Non-pigmented ciliary epithelial cell (primary cell): ENCODE results near the gene NUDT8.

Experiments used
- DNase-seq: peaks from one replicate; pipeline ENCODE4 v3.0.0-alpha.2; 2010; ENCODE audit warnings: low read depth

NUDT8 gene, protein sequence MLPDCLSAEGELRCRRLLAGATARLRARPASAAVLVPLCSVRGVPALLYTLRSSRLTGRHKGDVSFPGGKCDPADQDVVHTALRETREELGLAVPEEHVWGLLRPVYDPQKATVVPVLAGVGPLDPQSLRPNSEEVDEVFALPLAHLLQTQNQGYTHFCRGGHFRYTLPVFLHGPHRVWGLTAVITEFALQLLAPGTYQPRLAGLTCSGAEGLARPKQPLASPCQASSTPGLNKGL

GRCh38 chr11:67629386-67630227 lies at the start of gene NUDT8:
Gene NUDT8 (minus strand): TSS chr11:67629937. CDS start chr11:67629911, 26 bp downstream.
- peak; percentile 37 for DNase-seq

GRCh38 chr11:67675058-67675747 lies 45.5 kb upstream of the NUDT8 start:
- DNase-seq, result no peak

GRCh38 chr11:67674442-67674871 lies 44.7 kb upstream of the NUDT8 start, which contains the start of gene ALDH3B2:
Gene ALDH3B2 (minus strand): TSS chr11:67674623. CDS start chr11:67666935, 7,688 bp downstream.
- DNase-seq, result no peak

GRCh38 chr11:67673902-67674301 lies 44.2 kb upstream of the NUDT8 start:
- no peak for DNase-seq

GRCh38 chr11:67673358-67673757 lies 43.6 kb upstream of the NUDT8 start:
- DNase-seq, result no peak

DNA sequence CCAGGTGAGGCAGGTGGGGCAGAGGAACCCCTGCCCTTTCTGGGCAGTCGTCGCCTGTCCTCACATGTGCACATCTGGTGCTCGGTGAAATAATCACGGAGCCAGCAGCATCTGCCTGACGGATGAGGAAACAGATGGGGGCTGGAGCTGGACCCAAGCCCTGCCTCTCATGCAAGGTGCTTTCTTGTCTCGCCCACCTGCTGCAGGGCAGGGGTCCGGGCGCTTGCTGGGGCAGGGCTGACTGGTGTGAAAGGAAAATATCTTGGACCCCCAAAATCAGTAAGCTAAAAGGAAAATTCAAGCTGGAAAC lies 41.4 kb upstream of the NUDT8 start:
- DNase-seq, result no peak

DNA sequence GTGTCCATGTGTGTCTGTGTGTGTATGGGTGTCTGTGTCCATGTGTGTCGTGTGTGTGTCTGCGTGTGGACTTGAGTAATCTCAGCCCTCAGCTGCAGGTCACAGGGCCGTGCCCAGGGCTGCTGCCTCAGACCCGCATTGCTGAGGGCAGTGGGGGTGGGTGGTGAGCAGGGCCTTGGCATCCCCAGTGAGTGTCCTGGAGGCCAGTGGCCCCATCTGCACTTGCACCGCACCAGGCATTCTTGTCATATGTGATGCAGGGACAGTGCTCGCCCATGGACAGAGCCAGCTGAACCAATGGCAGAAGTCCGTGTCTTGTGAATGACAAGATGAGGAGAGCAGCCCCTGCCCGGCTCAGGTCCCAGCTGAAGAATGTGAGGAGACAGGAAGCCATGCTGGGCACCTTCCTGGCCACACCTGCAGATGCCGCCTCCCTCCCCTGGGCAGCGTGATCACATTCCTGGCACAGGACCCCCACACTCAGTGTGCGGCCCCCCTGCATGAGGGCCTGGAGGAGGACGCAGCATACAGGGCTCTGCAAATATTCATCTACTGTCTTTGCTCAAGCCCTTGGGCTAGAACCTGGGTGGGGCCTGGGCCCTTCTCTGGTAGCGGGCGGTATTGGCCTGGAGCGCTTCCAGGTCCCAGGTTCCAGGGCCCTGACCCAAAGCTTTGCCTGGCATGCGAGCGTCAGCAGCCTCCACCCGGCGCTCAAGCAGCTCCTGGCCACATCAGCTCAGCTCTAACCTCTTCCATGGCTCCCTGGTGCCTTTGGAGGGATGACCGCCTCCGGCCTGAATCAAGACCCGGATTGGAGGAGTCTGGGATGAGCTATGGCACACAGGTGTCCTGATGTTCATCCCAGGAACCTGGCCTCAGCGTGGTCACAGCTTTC lies 40.8 kb upstream of the NUDT8 start:
- DNase-seq, result no peak

GRCh38 chr11:67668192-67668551 lies 38.4 kb upstream of the NUDT8 start:
- DNase-seq, result no peak

DNA sequence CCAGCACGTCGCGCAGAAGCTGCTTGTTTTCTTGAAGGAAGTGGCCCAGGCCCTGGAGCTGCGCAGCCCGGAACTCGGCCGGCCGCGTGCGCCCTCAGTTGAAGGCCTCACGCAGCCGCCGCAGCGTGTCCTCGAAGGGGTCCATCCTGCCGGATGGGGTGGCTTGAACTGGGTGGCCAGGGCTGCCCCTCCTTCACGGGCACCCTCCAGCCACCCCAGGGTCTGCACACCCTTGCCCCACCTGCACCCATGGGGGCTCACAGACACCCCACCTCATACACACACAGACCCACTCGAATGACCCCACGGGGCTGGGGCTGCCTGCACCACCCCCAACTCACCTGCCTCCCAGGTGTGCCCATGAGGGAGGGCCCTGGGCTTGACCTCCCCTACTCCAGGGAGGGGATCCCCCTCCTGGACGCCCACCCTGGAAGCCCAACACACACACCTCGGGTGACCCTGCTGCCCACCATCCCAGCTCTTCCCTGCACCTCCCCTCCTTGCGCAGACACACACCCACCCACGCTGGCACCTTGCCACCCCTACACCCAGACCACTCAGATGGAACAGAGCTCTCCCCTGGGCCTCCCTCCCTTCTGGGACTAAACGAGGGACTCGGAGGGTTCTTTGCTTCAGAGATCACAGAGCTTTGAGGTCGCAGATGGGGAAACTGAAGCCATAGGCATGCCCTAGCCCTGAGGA lies 37.9 kb upstream of the NUDT8 start:
- DNase-seq, result no peak

- no peak for DNase-seq
Measured at GRCh38 chr11:67666676-67667489, 37.1 kb upstream of the NUDT8 start.

- no peak for DNase-seq
Measured at GRCh38 chr11:67666303-67666645, 36.5 kb upstream of the NUDT8 start.

- no peak for DNase-seq
Measured at GRCh38 chr11:67665541-67666302, 36.0 kb upstream of the NUDT8 start.

GRCh38 chr11:67664696-67665540 lies 35.2 kb upstream of the NUDT8 start:
- no peak for DNase-seq

DNA sequence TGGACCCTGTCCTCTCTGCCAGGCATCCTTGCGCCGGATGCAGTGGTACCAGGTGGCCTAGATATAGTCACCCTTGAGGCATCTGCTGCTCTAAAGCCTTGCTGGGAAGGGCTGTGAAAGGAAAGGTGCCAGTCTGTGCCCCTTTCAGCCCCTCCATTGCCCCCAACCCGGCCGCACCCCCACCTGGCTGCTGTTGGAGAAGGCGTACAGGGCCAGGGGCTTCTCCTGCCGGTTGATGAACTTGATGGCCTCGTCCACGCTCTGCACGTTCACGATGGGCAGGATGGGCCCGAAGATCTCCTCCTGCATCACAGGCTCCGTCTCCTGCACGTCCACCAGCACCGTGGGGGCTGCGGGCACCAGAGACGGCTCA lies 34.5 kb upstream of the NUDT8 start:
- DNase-seq, result no peak

GRCh38 chr11:67663532-67664212 lies 33.9 kb upstream of the NUDT8 start:
- no peak for DNase-seq

- no peak for DNase-seq
Measured at GRCh38 chr11:67662835-67663531, 33.2 kb upstream of the NUDT8 start.

GRCh38 chr11:67662142-67662834 lies 32.6 kb upstream of the NUDT8 start:
- DNase-seq, result no peak
